Neuron (in vitro differentiated cells): Measurements from ENCODE around the gene ARHGEF25.
A peak's percentile ranks its signal among the peaks of the same experiment; 100 is the strongest.

Experiments used
- H2AFZ ChIP-seq: one replicate; pipeline ENCODE4 v1.6.1; 2013; ENCODE audit warnings: low read depth, mild to moderate bottlenecking, inconsistent platforms, low read length, moderate library complexity
- H3K27me3 ChIP-seq: one replicate; pipeline ENCODE4 v1.6.1; 2013; ENCODE audit warnings: low read length; ENCODE audit not compliant: insufficient read depth
- H3K36me3 ChIP-seq: one replicate; pipeline ENCODE4 v1.6.1; 2013; ENCODE audit warnings: low read length; ENCODE audit not compliant: insufficient read depth
- H3K4me1 ChIP-seq: one replicate; pipeline ENCODE4 v1.6.1; 2013; ENCODE audit warnings: low read length; ENCODE audit not compliant: insufficient read depth
- H3K4me3 ChIP-seq: 2 replicates; pipeline ENCODE4 v1.5.1; 2013; ENCODE audit warnings: mild to moderate bottlenecking, low read length, moderate library complexity
- H3K9me3 ChIP-seq: one replicate; pipeline ENCODE4 v1.6.1; 2013; ENCODE audit warnings: low read length

Gene ARHGEF25

GRCh38 chr12:57606821-57607220 is 4.4 kb upstream of the ARHGEF25 start:
- H3K36me3 ChIP-seq = peaks cover 38% of the 10 kb centered on the region
- H2AFZ ChIP-seq = no peak overlapping the region
- H3K4me3 ChIP-seq = no peak overlapping the region
- no peaks in the 10 kb centered on the region for H3K9me3 ChIP-seq
- peaks cover 35% of the 10 kb centered on the region for H3K4me1 ChIP-seq
- no peaks in the 10 kb centered on the region for H3K27me3 ChIP-seq

- no peak overlapping the region for H2AFZ ChIP-seq
- H3K27me3 ChIP-seq = no peaks in the 10 kb centered on the region
- no peak overlapping the region for H3K4me3 ChIP-seq
- H3K36me3 ChIP-seq = peaks cover 33% of the 10 kb centered on the region
- H3K4me1 ChIP-seq = peaks cover 40% of the 10 kb centered on the region
- H3K9me3 ChIP-seq = no peaks in the 10 kb centered on the region
These were observed 3.1 kb upstream of the ARHGEF25 start for GRCh38 chr12:57607958-57608663.

GRCh38 chr12:57609101-57609780 is 2.0 kb upstream of the ARHGEF25 start:
- Histone ChIP-seq H3K4me1 (peaks cover 31% of the 10 kb centered on the region), H3K9me3 (no peaks in the 10 kb centered on the region), H2AFZ (no peak overlapping the region), H3K36me3 (peaks cover 43% of the 10 kb centered on the region), H3K4me3 (no peak overlapping the region), H3K27me3 (no peaks in the 10 kb centered on the region)

DNA sequence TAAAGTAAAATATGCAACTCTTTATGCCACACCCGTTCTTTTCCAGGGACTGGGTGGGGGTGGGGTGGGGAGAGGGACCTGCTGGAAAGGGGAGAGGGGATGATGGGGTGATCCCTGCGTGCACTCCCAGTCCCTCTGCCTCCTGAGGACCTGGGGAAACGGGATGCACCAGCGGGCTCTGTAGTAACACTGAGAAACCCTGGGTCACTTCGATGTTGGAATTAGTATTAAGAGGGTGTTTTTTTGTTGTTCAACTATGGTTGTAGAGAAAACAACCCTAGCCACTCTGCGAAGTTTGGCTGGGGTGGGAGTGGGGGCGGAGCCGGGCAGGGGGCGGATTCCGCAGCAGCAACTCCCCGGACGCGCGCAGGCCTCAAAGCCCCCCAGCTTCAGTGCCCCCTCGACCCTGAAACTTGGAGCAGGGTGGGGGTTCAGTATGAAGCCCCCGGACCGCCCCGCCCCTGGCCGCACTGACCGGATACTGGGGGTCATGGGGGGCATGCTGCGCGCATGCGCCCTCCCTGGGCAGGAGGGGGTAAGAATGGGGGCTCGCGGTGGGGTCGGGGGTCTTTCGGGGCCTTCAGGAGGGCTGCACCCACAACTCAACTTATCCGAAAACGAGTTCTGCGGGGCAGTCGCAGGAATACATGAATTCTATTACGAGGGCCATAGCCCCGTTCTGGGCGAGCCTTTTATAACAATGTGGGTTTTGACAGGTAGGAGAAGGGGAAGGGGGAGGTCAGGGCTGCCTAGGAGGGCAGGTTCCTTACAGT is 1.3 kb upstream of the ARHGEF25 start:
- peaks cover 26% of the 10 kb centered on the region for H3K4me1 ChIP-seq
- no peak overlapping the region for H3K4me3 ChIP-seq

DNA sequence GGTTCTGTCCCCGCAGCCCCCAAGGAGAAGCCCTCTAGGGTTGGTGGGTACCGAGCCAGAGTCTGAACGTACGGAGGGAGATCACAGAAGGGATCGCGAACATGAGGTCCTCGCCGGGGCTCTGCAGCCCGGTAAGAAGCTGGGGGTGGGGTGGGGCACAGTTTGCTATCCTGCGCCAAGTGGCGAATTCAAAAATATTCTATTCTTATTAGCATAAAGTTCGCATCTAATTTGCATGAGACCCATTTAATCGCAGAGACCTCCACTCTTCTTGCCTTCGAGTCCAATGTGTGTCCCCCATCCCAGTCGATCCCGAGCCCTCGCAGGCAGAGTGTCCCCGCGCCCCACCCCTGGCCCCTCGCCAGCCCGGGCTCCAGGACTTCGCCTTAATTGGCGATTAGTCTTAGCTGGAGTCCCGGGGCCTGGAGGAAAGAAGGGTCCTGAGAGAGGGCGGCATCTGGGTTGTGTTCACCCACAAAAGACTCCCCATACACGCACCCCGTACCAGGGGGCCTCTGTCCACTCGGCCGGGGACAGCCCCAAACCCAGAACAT is 604 bp upstream of the ARHGEF25 start:
- Histone ChIP-seq H2AFZ (peak overlapping the region; percentile 55), H3K4me1 (peaks cover 19% of the 10 kb centered on the region), H3K9me3 (peaks cover 2% of the 10 kb centered on the region), H3K36me3 (peaks cover 54% of the 10 kb centered on the region), H3K27me3 (no peaks in the 10 kb centered on the region), H3K4me3 (peak overlapping the region; percentile 59)

More for the DNA sequence above, 1.3 kb upstream of the ARHGEF25 start:
- H3K9me3 ChIP-seq = no peaks in the 10 kb centered on the region
- peaks cover 48% of the 10 kb centered on the region for H3K36me3 ChIP-seq
- no peak overlapping the region for H2AFZ ChIP-seq
- H3K27me3 ChIP-seq = no peaks in the 10 kb centered on the region

GRCh38 chr12:57611827-57612710 is 834 bp downstream of the ARHGEF25 start:
- H3K36me3 ChIP-seq = peaks cover 60% of the 10 kb centered on the region
- H2AFZ ChIP-seq = no peak overlapping the region
- H3K4me3 ChIP-seq = peak overlapping the region; percentile 58
- H3K9me3 ChIP-seq = peaks cover 2% of the 10 kb centered on the region
- H3K27me3 ChIP-seq = no peaks in the 10 kb centered on the region
- peaks cover 13% of the 10 kb centered on the region for H3K4me1 ChIP-seq

GRCh38 chr12:57612711-57613426 is 1.6 kb downstream of the ARHGEF25 start:
- Histone ChIP-seq H3K9me3 (peaks cover 2% of the 10 kb centered on the region), H3K4me3 (no peak overlapping the region), H3K27me3 (no peaks in the 10 kb centered on the region), H3K36me3 (peaks cover 58% of the 10 kb centered on the region), H2AFZ (no peak overlapping the region), H3K4me1 (peaks cover 13% of the 10 kb centered on the region)

GRCh38 chr12:57613427-57614109 is 2.3 kb downstream of the ARHGEF25 start:
- Histone ChIP-seq H3K27me3 (no peaks in the 10 kb centered on the region), H3K36me3 (peaks cover 51% of the 10 kb centered on the region), H2AFZ (no peak overlapping the region), H3K4me1 (peaks cover 13% of the 10 kb centered on the region), H3K9me3 (peaks cover 2% of the 10 kb centered on the region), H3K4me3 (no peak overlapping the region)

DNA sequence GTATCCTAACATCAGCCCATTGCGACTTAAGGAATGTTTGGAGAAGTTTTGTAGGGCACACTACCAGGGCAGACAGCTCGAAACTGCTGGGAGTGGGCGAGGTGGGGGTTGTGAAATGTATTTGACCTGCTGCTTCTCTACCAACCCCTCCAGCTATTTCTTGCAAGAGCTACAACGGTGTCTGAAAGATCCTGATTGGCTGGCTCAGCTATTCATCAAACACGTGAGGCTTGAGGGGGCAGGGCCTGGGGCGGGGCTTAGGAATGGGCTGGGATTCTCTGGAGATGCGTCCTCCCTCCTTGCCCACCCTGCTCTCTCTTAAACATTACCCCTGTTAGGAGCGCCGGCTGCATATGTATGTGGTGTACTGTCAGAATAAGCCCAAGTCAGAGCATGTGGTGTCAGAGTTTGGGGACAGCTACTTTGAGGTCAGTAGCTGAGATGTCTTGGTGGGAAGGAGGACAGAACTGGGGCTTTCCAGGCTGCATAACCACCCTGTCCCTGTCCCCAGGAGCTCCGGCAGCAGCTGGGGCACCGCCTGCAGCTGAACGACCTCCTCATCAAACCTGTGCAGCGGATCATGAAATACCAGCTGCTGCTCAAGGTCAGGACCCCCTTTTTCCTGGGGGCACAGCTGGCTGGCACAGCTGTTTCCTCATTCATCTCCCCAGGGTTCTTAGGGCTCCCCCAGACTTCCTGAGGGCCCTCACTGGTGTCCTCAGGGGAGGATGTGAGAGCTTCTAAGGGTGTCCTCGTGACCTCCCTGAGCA is 3.1 kb downstream of the ARHGEF25 start:
- Histone ChIP-seq H3K4me1 (peaks cover 13% of the 10 kb centered on the region), H3K4me3 (no peak overlapping the region), H3K36me3 (peaks cover 43% of the 10 kb centered on the region), H3K9me3 (peaks cover 2% of the 10 kb centered on the region), H2AFZ (no peak overlapping the region), H3K27me3 (no peaks in the 10 kb centered on the region)

DNA sequence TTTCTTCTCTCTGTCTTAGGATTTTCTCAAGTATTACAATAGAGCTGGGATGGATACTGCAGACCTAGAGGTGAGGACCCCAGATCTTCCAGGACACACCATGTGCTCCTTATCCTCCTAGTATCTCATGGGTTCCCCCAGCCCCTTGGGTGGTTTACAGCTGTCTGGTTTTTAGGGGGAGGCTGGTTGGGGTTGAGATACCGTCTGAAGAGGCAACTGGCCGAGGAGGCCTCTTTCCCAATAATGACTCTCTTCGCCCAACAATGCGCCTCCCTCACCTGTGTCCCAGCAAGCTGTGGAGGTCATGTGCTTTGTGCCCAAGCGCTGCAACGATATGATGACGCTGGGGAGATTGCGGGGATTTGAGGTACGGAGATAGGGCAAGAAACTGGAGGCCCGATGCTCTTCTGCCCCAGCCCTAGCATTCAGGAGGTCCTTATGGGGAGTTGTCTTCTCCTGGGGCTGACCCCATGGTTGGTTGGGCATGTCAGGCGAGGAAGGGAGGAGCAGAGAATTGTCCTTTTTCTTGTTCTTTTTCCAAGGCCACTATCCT is 3.8 kb downstream of the ARHGEF25 start:
- no peaks in the 10 kb centered on the region for H3K27me3 ChIP-seq
- H3K4me3 ChIP-seq = no peak overlapping the region
- H2AFZ ChIP-seq = no peak overlapping the region
- H3K36me3 ChIP-seq = peaks cover 43% of the 10 kb centered on the region
- peaks cover 2% of the 10 kb centered on the region for H3K9me3 ChIP-seq
- H3K4me1 ChIP-seq = peaks cover 13% of the 10 kb centered on the region

DNA sequence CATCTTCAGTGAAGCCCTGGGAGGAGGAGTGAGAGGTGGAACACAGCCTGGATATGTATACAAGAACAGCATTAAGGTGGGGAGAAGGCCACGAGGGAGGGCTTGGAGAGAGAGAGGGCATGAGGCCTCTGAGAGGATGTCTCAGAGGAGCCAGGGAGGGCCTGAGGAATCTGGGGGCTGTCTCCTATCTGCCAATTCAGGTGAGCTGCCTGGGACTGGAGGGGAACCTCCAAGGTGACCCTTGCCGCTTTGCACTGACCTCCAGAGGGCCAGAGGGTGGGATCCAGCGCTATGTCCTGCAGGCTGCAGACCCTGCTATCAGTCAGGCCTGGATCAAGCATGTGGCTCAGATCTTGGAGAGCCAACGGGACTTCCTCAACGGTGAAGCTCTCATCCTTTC is 4.4 kb downstream of the ARHGEF25 start:
- H3K27me3 ChIP-seq = no peaks in the 10 kb centered on the region
- no peak overlapping the region for H3K4me3 ChIP-seq
- peaks cover 43% of the 10 kb centered on the region for H3K36me3 ChIP-seq
- H3K9me3 ChIP-seq = peaks cover 2% of the 10 kb centered on the region
- peaks cover 10% of the 10 kb centered on the region for H3K4me1 ChIP-seq
- no peak overlapping the region for H2AFZ ChIP-seq
